HCT116 (cell line): Measurements from ENCODE around the gene PIGA. TPM values are rescaled to one million over a fixed set of nuclear protein-coding genes. Genes with fewer than 3 reads are reported as not detected.

Experiments used
- ATAC-seq: fragments of 200-7000 bp; cut with Tn5 transposase; 2 replicates; pipeline ENCODE4 v1.9.1; 2020; ENCODE audit warnings: mild to moderate bottlenecking, moderate library complexity
- BruUV-seq: library from RNA; stranded (reverse); fragments of 400-500 nt; replicated peaks from 2 replicates; lab custom pipeline; 2021; lab: Mats Ljungman, UMichigan
- CTCF ChIA-PET: fragments of 300-600 bp; sonication (Branson Sonifier 250); formaldehyde crosslinking; loops from one replicate; lab custom pipeline; 2021; ENCODE audit warnings: antibody characterized with exemption; lab: Charles Lee
- POLR2A ChIA-PET: fragments of 300-600, 350-600 bp; sonication (Branson Sonifier 250); formaldehyde crosslinking; loops from one replicate; lab custom pipeline; 2021; ENCODE audit warnings: antibody characterized with exemption; lab: Charles Lee
- RAD21 ChIA-PET, 2 experiments: fragments of 300-600 bp; sonication (Branson Sonifier 250); formaldehyde crosslinking; loops; one replicate each; lab custom pipeline; 2023; ENCODE audit warnings: low total read pairs in 2 of 2; ENCODE audit not compliant: uncharacterized antibody in 2 of 2, unreplicated experiment in 2 of 2, low non-redundant PET in 1 of 2; lab: Charles Lee
- DNase-seq: peaks from one replicate; pipeline ENCODE4 v3.0.0-alpha.2; 2010; ENCODE audit warnings: low read depth, low spot score
- H2AFZ ChIP-seq: fragments of 200-600 bp; shearing (Covaris generic), sonication (generic); 2 replicates; pipeline ENCODE4 v1.6.1; 2017; ENCODE audit warnings: low read depth, mixed run types, mixed read lengths, antibody characterized with exemption, low read length; ENCODE audit not compliant: poor library complexity, severe bottlenecking
- H3K27ac ChIP-seq: 2 replicates; pipeline ENCODE4 v1.5.1; 2012; ENCODE audit warnings: low read depth, low read length
- H3K27me3 ChIP-seq: fragments of 200-600 bp; sonication (generic); 2 replicates; pipeline ENCODE4 v1.6.1; 2016; ENCODE audit warnings: mixed run types, low read length, mixed read lengths; ENCODE audit not compliant: insufficient read depth
- H3K36me3 ChIP-seq, 2 experiments: fragments of 200-500 bp in 1 of 2; fragments of 200-600 bp in 1 of 2; sonication (Bioruptor generic) in 1 of 2; sonication (generic) in 1 of 2; 2 replicates each; pipeline versions ENCODE4 v1.5.1 to v1.6.1; 2014 to 2016; ENCODE audit warnings: low read length in 2 of 2, inconsistent platforms in 1 of 2, mixed read lengths in 1 of 2, mixed run types in 1 of 2; ENCODE audit not compliant: insufficient read depth in 2 of 2, control insufficient read depth in 1 of 2
- H3K4me1 ChIP-seq, 2 experiments: fragments of 200-600 bp in 1 of 2; sonication (generic) in 1 of 2; 2 replicates each; pipeline versions ENCODE4 v1.5.1 to v1.6.1; 2012 to 2017; ENCODE audit warnings: low read length in 2 of 2, inconsistent platforms in 1 of 2, mild to moderate bottlenecking in 1 of 2, mixed read lengths in 1 of 2, mixed run types in 1 of 2, moderate library complexity in 1 of 2; ENCODE audit not compliant: insufficient read depth in 2 of 2, control insufficient read depth in 1 of 2
- H3K4me2 ChIP-seq: fragments of 200-600 bp; sonication (generic); 2 replicates; pipeline ENCODE4 v1.6.1; 2017; ENCODE audit warnings: mixed run types, low read length, mixed read lengths
- H3K4me3 ChIP-seq, 2 experiments: fragments of 200-600 bp in 1 of 2; sonication (generic) in 1 of 2; replicated peaks in 1 of 2; 2 replicates each; pipeline ENCODE4 v1.5.1; 2011 to 2016; ENCODE audit warnings: low read length in 2 of 2, control low read depth in 1 of 2, low read depth in 1 of 2, mild to moderate bottlenecking in 1 of 2, mixed read lengths in 1 of 2, mixed run types in 1 of 2
- H3K79me2 ChIP-seq: fragments of 200-600 bp; sonication (generic); 2 replicates; pipeline ENCODE4 v1.6.1; 2017; ENCODE audit warnings: mild to moderate bottlenecking, mixed run types, low read length, moderate library complexity, mixed read lengths; ENCODE audit not compliant: insufficient read depth
- H3K9ac ChIP-seq: fragments of 200-600 bp; sonication (generic); 2 replicates; pipeline ENCODE4 v1.6.1; 2016; ENCODE audit warnings: low read length, mixed read lengths
- H3K9me2 ChIP-seq: fragments of 200-600 bp; sonication (generic), shearing (Covaris generic); 2 replicates; pipeline ENCODE4 v1.6.1; 2017; ENCODE audit warnings: mixed run types, mild to moderate bottlenecking, moderate library complexity; ENCODE audit not compliant: insufficient read depth
- H3K9me3 ChIP-seq, 2 experiments: fragments of 200-500 bp in 1 of 2; fragments of 200-600 bp in 1 of 2; sonication (Bioruptor generic) in 1 of 2; sonication (generic) in 1 of 2; 2 replicates each; pipeline ENCODE4 v1.6.1; 2014 to 2017; ENCODE audit warnings: low read length in 2 of 2, mixed read lengths in 2 of 2, inconsistent platforms in 1 of 2, low read depth in 1 of 2, mild to moderate bottlenecking in 1 of 2, mixed run types in 1 of 2, moderate library complexity in 1 of 2; ENCODE audit not compliant: control insufficient read depth in 1 of 2, insufficient read depth in 1 of 2
- H4K20me1 ChIP-seq: fragments of 200-600 bp; sonication (generic), shearing (Covaris generic); 2 replicates; pipeline ENCODE4 v1.6.1; 2017; ENCODE audit warnings: mixed run types, mild to moderate bottlenecking, moderate library complexity; ENCODE audit not compliant: insufficient read depth
- CEBPB ChIP-seq: IDR thresholded peaks from 2 replicates; pipeline ENCODE4 v1.6.1; 2012; ENCODE audit warnings: low read depth
- ELF1 ChIP-seq: IDR thresholded peaks from 2 replicates; pipeline ENCODE4 v1.6.1; 2012; ENCODE audit warnings: low read depth, borderline replicate concordance
- EZH2phosphoT487 ChIP-seq: fragments of 200-600 bp; IDR thresholded peaks from 2 replicates; pipeline ENCODE4 v1.6.1; 2018; ENCODE audit warnings: antibody characterized with exemption, borderline replicate concordance
- JUND ChIP-seq: IDR thresholded peaks from 2 replicates; pipeline ENCODE4 v1.6.1; 2012
- POLR2AphosphoS5 ChIP-seq: IDR thresholded peaks from 2 replicates; pipeline ENCODE4 v1.6.1; 2011; ENCODE audit warnings: mild to moderate bottlenecking, low read depth, low read length, moderate library complexity
- RAD21 ChIP-seq: IDR thresholded peaks from 2 replicates; pipeline ENCODE4 v1.6.1; 2012; ENCODE audit warnings: low read depth, mild to moderate bottlenecking
- SIN3A ChIP-seq: IDR thresholded peaks from 2 replicates; pipeline ENCODE4 v1.6.1; 2012; ENCODE audit warnings: low read depth
- YY1 ChIP-seq: IDR thresholded peaks from 2 replicates; pipeline ENCODE4 v1.6.1; 2011; ENCODE audit warnings: low read length, low read depth, moderate library complexity, mild to moderate bottlenecking; ENCODE audit not compliant: insufficient replicate concordance; ENCODE audit errors: extremely low read depth
- ZNF274 ChIP-seq: fragments of 200-500 bp; sonication (Bioruptor generic); IDR thresholded peaks from 2 replicates; pipeline ENCODE4 v1.6.1; 2014; ENCODE audit warnings: mild to moderate bottlenecking, low read depth, low read length, inconsistent platforms
- intact Hi-C: fragments of 100-400 bp; cut with micrococcal nuclease; formaldehyde crosslinking; loops from 2 replicates; pipeline ENCODE4 v1.10.0; 2022
- total RNA-seq: library from RNA; stranded (reverse); gene quantifications from one replicate; pipeline ENCODE4 v1.2.1, GENCODE V29; 2021; ENCODE audit not compliant: unreplicated experiment
- TF ChIP-seq, protein P1 (sequence below), 3 experiments: fragments of 200-600 bp in 1 of 3; sonication (generic) in 1 of 3; IDR thresholded peaks in 2 of 3; conservative IDR thresholded peaks in 1 of 3; 2 replicates each; pipeline ENCODE4 v1.5.1; 2012 to 2017; ENCODE audit warnings: low read depth in 2 of 3, low read length in 2 of 3, antibody characterized with exemption in 1 of 3, borderline replicate concordance in 1 of 3, control low read depth in 1 of 3, mild to moderate bottlenecking in 1 of 3, mixed read lengths in 1 of 3, mixed run types in 1 of 3, moderate library complexity in 1 of 3; ENCODE audit not compliant: insufficient read depth in 1 of 3
- TF ChIP-seq, protein P2 (sequence below): IDR thresholded peaks from 2 replicates; pipeline ENCODE4 v1.6.1; 2011; ENCODE audit warnings: mild to moderate bottlenecking, low read length, moderate library complexity; ENCODE audit not compliant: insufficient replicate concordance; ENCODE audit errors: extremely low read depth
- TF ChIP-seq, protein P3 (sequence below): IDR thresholded peaks from 2 replicates; pipeline ENCODE4 v1.6.1; 2012

Gene PIGA
- total RNA-seq, 1 experiment from 2014 or later = 12.7 TPM

DNA sequence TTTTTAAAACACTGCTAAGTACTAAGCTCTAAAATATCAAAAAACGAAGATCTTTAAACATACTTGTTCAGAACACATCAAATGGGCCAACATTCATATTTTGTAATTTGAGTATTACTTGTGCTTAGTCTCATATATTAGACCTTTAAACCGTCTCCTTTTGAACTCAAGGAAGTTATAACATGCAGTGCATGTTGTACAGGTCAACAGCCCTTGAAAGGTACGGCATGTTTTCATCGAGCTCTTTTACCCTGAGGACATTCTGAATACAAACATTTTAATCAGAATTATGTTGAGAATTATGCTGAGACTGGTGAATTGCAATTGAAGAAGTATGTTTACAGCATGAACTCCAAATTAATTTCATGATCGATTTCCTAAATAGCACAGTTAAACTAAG, 12.9 kb downstream of the PIGA start:
- no peak for ATAC-seq
- no peak overlapping the region for H2AFZ ChIP-seq

DNA sequence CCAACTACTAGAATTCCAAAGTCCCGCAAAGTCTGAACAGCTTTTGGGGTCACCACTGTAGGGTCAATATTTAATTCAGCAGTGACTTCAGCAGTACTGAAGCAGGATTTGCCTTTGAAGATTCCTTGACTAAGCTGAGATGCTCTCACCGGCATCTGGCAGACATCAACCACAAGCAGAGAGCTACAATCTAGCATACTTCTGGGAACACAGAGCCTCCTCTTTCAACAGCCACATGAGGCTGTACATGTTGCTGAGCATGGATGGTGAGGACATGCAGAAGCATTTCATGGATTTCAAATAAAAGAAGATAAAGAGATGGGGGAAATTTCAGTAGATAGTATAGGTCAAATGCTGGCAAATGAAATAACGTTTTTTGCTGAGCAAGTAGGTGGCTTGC, 13.3 kb downstream of the PIGA start:
- ChIA-PET RAD21 (no interaction called here), POLR2A (no interaction called here), CTCF (no interaction called here)
- H3K9ac ChIP-seq = no peak overlapping the region
- no peak overlapping the region for H3K4me2 ChIP-seq
- no peaks in the 10 kb centered on the region for H3K9me3 ChIP-seq
- no TSS peak for BruUV-seq
- H3K27ac ChIP-seq = no peak overlapping the region
- intact Hi-C loops = no loop called here
- H3K9me2 ChIP-seq = no peaks in the 10 kb centered on the region
- H3K36me3 ChIP-seq = no peaks in the 10 kb centered on the region; a peak in 1 of 4 replicates
- no peaks in the 10 kb centered on the region for H3K4me1 ChIP-seq
- no peak overlapping the region for H3K4me3 ChIP-seq
- no peaks in the 10 kb centered on the region for H4K20me1 ChIP-seq
- H2AFZ ChIP-seq = no peak overlapping the region
- DNase-seq (no peak), ATAC-seq (no peak)
- H3K27me3 ChIP-seq = no peaks in the 10 kb centered on the region
- H3K79me2 ChIP-seq = no peaks in the 10 kb centered on the region
- TF ChIP-seq YY1 (no peak), CEBPB (no peak), ZNF274 (no peak), EZH2phosphoT487 (no peak), JUND (no peak), SIN3A (no peak), RAD21 (no peak), POLR2AphosphoS5 (no peak)
- TF ChIP-seq, protein P1, sequence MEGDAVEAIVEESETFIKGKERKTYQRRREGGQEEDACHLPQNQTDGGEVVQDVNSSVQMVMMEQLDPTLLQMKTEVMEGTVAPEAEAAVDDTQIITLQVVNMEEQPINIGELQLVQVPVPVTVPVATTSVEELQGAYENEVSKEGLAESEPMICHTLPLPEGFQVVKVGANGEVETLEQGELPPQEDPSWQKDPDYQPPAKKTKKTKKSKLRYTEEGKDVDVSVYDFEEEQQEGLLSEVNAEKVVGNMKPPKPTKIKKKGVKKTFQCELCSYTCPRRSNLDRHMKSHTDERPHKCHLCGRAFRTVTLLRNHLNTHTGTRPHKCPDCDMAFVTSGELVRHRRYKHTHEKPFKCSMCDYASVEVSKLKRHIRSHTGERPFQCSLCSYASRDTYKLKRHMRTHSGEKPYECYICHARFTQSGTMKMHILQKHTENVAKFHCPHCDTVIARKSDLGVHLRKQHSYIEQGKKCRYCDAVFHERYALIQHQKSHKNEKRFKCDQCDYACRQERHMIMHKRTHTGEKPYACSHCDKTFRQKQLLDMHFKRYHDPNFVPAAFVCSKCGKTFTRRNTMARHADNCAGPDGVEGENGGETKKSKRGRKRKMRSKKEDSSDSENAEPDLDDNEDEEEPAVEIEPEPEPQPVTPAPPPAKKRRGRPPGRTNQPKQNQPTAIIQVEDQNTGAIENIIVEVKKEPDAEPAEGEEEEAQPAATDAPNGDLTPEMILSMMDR (IDR thresholded peaks at IDR 0.05 in 2 of 3, conservative IDR thresholded peaks at IDR 0.05 in 1 of 3; ENCODE audit: borderline replicate concordance in 1 of 3, insufficient read depth in 1 of 3, low read depth in 2 of 3, low read length in 2 of 3) = no peak
- TF ChIP-seq, protein P2, sequence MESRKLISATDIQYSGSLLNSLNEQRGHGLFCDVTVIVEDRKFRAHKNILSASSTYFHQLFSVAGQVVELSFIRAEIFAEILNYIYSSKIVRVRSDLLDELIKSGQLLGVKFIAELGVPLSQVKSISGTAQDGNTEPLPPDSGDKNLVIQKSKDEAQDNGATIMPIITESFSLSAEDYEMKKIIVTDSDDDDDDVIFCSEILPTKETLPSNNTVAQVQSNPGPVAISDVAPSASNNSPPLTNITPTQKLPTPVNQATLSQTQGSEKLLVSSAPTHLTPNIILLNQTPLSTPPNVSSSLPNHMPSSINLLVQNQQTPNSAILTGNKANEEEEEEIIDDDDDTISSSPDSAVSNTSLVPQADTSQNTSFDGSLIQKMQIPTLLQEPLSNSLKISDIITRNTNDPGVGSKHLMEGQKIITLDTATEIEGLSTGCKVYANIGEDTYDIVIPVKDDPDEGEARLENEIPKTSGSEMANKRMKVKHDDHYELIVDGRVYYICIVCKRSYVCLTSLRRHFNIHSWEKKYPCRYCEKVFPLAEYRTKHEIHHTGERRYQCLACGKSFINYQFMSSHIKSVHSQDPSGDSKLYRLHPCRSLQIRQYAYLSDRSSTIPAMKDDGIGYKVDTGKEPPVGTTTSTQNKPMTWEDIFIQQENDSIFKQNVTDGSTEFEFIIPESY = no peak
- TF ChIP-seq, protein P3, sequence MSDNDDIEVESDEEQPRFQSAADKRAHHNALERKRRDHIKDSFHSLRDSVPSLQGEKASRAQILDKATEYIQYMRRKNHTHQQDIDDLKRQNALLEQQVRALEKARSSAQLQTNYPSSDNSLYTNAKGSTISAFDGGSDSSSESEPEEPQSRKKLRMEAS = no peak

More for the DNA sequence above, 12.9 kb downstream of the PIGA start:
- H3K36me3 ChIP-seq = no peaks in the 10 kb centered on the region; a peak in 1 of 4 replicates
- DNase-seq = no peak
- H3K79me2 ChIP-seq = no peaks in the 10 kb centered on the region
- no peak overlapping the region for H3K9ac ChIP-seq
- no peaks in the 10 kb centered on the region for H3K27me3 ChIP-seq
- H4K20me1 ChIP-seq = no peaks in the 10 kb centered on the region
- no peak overlapping the region for H3K4me3 ChIP-seq
- TF ChIP-seq JUND = no peak
- TF ChIP-seq, protein P1 (IDR thresholded peaks at IDR 0.05 in 2 of 3, conservative IDR thresholded peaks at IDR 0.05 in 1 of 3; ENCODE audit: borderline replicate concordance in 1 of 3, insufficient read depth in 1 of 3, low read depth in 2 of 3, low read length in 2 of 3) = no peak
- TF ChIP-seq ELF1 = no peak
- ChIA-PET CTCF (no interaction called here), POLR2A (no interaction called here), RAD21 (no interaction called here)
- no peaks in the 10 kb centered on the region for H3K4me1 ChIP-seq
- no peak overlapping the region for H3K27ac ChIP-seq
- no peak overlapping the region for H3K4me2 ChIP-seq
- H3K9me3 ChIP-seq = no peaks in the 10 kb centered on the region
- intact Hi-C loops = no loop called here
- H3K9me2 ChIP-seq = no peaks in the 10 kb centered on the region
- BruUV-seq = no TSS peak
